Left lung (tissue), 10 donors: ENCODE data around the gene SIN3A. TPM values are rescaled to one million over a fixed set of nuclear protein-coding genes. Genes with fewer than 3 reads are reported as not detected.
A peak's percentile ranks its signal among the peaks of the same experiment; 100 is the strongest.

Source experiments
- ATAC-seq: fragments of 200-7000 bp; cut with Tn5 transposase; one replicate; pipeline ENCODE4 v1.9.1; 2020; ENCODE audit warnings: moderate library complexity
- DNase-seq, 4 donors: peaks; one replicate each; pipeline ENCODE4 v3.0.0-alpha.2; 2013 to 2020
- H3K27ac ChIP-seq, 2 donors: fragments of 200-600 bp; sonication (generic) in 1 of 2; one replicate each; pipeline versions ENCODE4 v1.5.0 to v1.8.0; 2020 to 2021
- H3K27me3 ChIP-seq, 2 donors: fragments of 200-600 bp; sonication (generic) in 1 of 2; one replicate each; pipeline versions ENCODE4 v1.5.0 to v1.8.0; 2020 to 2021
- H3K36me3 ChIP-seq, 2 donors: fragments of 200-600 bp; sonication (generic) in 1 of 2; one replicate each; pipeline versions ENCODE4 v1.5.0 to v1.8.0; 2020 to 2021
- H3K4me1 ChIP-seq, 2 donors: fragments of 200-600 bp; one replicate each; pipeline ENCODE4 v1.8.0; 2021
- H3K4me3 ChIP-seq, 2 donors: fragments of 200-600 bp; sonication (generic) in 1 of 2; one replicate each; pipeline versions ENCODE4 v1.5.0 to v1.8.0; 2020 to 2021; ENCODE audit warnings: mild to moderate bottlenecking in 1 of 2
- H3K9me3 ChIP-seq, 2 donors: fragments of 200-600 bp; sonication (generic) in 1 of 2; one replicate each; pipeline versions ENCODE4 v1.5.0 to v1.8.0; 2020 to 2021
- intact Hi-C, 2 donors: fragments of 100-400 bp; cut with DNase I; formaldehyde crosslinking; loops; one replicate each; pipeline versions ENCODE4 v1.11.2 to v1.14.2; 2022
- polyA plus RNA-seq, 6 donors: library from polyadenylated mRNA; unstranded; fragments of 120-200 nt; gene quantifications; one replicate each; pipeline ENCODE4 v1.2.1, GENCODE V29; 2013; ENCODE audit not compliant: insufficient read length in 6 of 6
- total RNA-seq, 2 donors: library from RNA; stranded (reverse); fragmentation: NEBNext Ultra II Directional; extraction: Animal tissue kit (Norgen Biotek cat#: 25700); gene quantifications; one replicate each; pipeline ENCODE4 v1.2.1, GENCODE V29; 2021
- TF ChIP-seq, protein P1 (sequence below), 2 donors: fragments of 200-600 bp; sonication (generic) in 1 of 2; IDR thresholded peaks; one replicate each; pipeline versions ENCODE4 v1.5.0 to v1.8.0; 2021; ENCODE audit warnings: antibody characterized with exemption in 2 of 2
- donor health status: DM: no; HTN: yes; CAD: no.
- donor health status: DM: no; HTN: no; CAD: no.

The SIN3A gene
- total and polyA plus RNA-seq, 8 donors, result 49.4 to 67.5 (median 62.1) TPM

GRCh38 chr15:75436881-75437280 is 14.6 kb downstream of the SIN3A start:
- peaks cover 0 to 8% of the 10 kb centered on the region in 2 donors for H3K36me3 ChIP-seq
- H3K4me1 ChIP-seq, result no peaks in the 10 kb centered on the region
- H3K9me3 ChIP-seq, result no peaks in the 10 kb centered on the region
- ATAC-seq (peak; percentile 35), DNase-seq (peak in 2 of 4 donors; percentile 31 to 50)
- H3K27ac ChIP-seq, result no peak overlapping the region
- H3K4me3 ChIP-seq, result no peak overlapping the region
- TF ChIP-seq, protein P1, sequence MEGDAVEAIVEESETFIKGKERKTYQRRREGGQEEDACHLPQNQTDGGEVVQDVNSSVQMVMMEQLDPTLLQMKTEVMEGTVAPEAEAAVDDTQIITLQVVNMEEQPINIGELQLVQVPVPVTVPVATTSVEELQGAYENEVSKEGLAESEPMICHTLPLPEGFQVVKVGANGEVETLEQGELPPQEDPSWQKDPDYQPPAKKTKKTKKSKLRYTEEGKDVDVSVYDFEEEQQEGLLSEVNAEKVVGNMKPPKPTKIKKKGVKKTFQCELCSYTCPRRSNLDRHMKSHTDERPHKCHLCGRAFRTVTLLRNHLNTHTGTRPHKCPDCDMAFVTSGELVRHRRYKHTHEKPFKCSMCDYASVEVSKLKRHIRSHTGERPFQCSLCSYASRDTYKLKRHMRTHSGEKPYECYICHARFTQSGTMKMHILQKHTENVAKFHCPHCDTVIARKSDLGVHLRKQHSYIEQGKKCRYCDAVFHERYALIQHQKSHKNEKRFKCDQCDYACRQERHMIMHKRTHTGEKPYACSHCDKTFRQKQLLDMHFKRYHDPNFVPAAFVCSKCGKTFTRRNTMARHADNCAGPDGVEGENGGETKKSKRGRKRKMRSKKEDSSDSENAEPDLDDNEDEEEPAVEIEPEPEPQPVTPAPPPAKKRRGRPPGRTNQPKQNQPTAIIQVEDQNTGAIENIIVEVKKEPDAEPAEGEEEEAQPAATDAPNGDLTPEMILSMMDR (IDR thresholded peaks at IDR 0.05), result no peak
- intact Hi-C loops, result no loop called here
- no peaks in the 10 kb centered on the region for H3K27me3 ChIP-seq

DNA sequence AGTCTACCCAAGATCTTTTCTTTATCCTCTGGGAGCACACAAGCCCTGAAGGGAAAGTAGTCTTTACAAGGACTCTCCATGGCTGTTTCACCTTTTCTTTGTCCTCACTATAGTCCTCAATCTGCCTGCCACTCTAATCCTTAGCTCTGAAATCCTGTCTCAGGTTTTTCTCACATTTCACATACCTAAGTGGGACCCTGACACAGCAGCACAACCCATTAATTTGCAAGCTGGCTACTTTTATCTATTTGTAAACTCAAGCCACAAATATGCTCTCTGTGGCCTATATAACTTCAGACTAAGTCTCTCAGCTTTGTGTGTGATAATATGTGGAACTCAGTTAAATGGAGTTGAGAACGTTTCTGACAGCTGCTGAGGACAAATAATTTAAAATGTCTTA is 19.8 kb downstream of the SIN3A start:
- Histone ChIP-seq H3K27ac (no peak overlapping the region), H3K4me3 (no peak overlapping the region), H3K4me1 (peaks cover 0 to 4% of the 10 kb centered on the region in 2 donors), H3K36me3 (peaks cover 0 to 43% of the 10 kb centered on the region in 2 donors), H3K9me3 (no peaks in the 10 kb centered on the region), H3K27me3 (no peaks in the 10 kb centered on the region)
- TF ChIP-seq, protein P1 (IDR thresholded peaks at IDR 0.05), result no peak
- intact Hi-C loops, result no loop called here
- DNase-seq (no peak), ATAC-seq (no peak)

DNA sequence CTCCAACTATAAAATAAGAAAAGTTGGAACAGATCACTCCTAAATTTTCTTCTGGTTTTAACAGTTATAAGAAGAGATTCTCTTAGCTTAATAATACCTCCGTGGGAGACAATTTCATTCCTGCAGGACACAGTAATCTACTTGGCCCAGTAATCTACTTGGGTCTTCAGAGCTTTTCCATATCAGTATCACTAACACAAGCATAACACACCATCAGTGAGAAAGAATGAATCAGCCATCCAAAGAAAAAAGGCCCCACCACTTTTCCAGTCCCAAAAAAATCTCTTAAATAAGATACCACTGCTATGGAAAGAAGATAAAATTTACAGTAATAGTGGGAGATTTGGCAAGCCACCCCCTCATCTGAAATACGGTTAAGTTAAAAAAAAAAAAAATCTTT is 20.2 kb downstream of the SIN3A start:
- DNase-seq (no peak), ATAC-seq (no peak)
- H3K36me3 ChIP-seq, result peaks cover 0 to 47% of the 10 kb centered on the region in 2 donors
- H3K4me1 ChIP-seq, result peaks cover 0 to 4% of the 10 kb centered on the region in 2 donors
- no peak overlapping the region for H3K27ac ChIP-seq
- TF ChIP-seq, protein P1 (IDR thresholded peaks at IDR 0.05), result no peak
- intact Hi-C loops, result no loop called here
- H3K4me3 ChIP-seq, result no peak overlapping the region
- H3K9me3 ChIP-seq, result no peaks in the 10 kb centered on the region
- H3K27me3 ChIP-seq, result no peaks in the 10 kb centered on the region

- H3K27me3 ChIP-seq, result no peaks in the 10 kb centered on the region
- intact Hi-C loops, result no loop called here
- H3K4me1 ChIP-seq, result peaks cover 0 to 4% of the 10 kb centered on the region in 2 donors
- DNase-seq (no peak), ATAC-seq (no peak)
- no peak overlapping the region for H3K4me3 ChIP-seq
- H3K9me3 ChIP-seq, result no peaks in the 10 kb centered on the region
- peaks cover 0 to 39% of the 10 kb centered on the region in 2 donors for H3K36me3 ChIP-seq
- no peak overlapping the region for H3K27ac ChIP-seq
- TF ChIP-seq, protein P1 (IDR thresholded peaks at IDR 0.05), result no peak
Observed at GRCh38 chr15:75430259-75430658, 21.2 kb downstream of the SIN3A start.

- Histone ChIP-seq H3K27ac (no peak overlapping the region), H3K4me3 (no peak overlapping the region), H3K4me1 (peaks cover 0 to 4% of the 10 kb centered on the region in 2 donors), H3K36me3 (peaks cover 0 to 54% of the 10 kb centered on the region in 2 donors), H3K9me3 (no peaks in the 10 kb centered on the region), H3K27me3 (no peaks in the 10 kb centered on the region)
- DNase-seq, result no peak
- ATAC-seq, result no peak
- TF ChIP-seq, protein P1 (IDR thresholded peaks at IDR 0.05), result no peak
- intact Hi-C loops, result no loop called here
Observed at GRCh38 chr15:75428152-75428551, 23.3 kb downstream of the SIN3A start.
